ENCODE measurements around the gene PADI2.

GRCh38 chr1:17117451-17118265 is 1.6 kb downstream of the PADI2 start:
- TF ChIP-seq PAX5 (IDR thresholded peaks at IDR 0.05; ENCODE audit: insufficient read depth, low read length, severe bottlenecking) (no peak), POLR2A (IDR thresholded peaks at IDR 0.05; ENCODE audit: low read depth, low read length) (no peak), POLR2AphosphoS5 (IDR thresholded peaks at IDR 0.05; ENCODE audit: low read depth, low read length) (no peak), TAF1 (IDR thresholded peaks at IDR 0.05; ENCODE audit: low read depth, low read length) (no peak), POU2F2 (IDR thresholded peaks at IDR 0.05; ENCODE audit: low read depth, low read length) (no peak), SPI1 (IDR thresholded peaks at IDR 0.05; ENCODE audit: low read depth, low read length) (no peak)

Measured in GM12891 (cell line).